ENCODE measurements around the gene KCNH1.

GRCh38 chr1:210731597-210731996, 402.4 kb downstream of the KCNH1 start:
- TF ChIP-seq CTCF (IDR thresholded peaks at IDR 0.05 in 2 of 3, conservative IDR thresholded peaks at IDR 0.05 in 1 of 3; ENCODE audit: borderline replicate concordance in 1 of 3, insufficient read depth in 1 of 3, low read depth in 2 of 3, low read length in 2 of 3) (no peak), EZH2 (IDR thresholded peaks at IDR 0.05) (no peak), FOSL1 (IDR thresholded peaks at IDR 0.05; ENCODE audit: low read depth) (no peak), SRF (IDR thresholded peaks at IDR 0.05; ENCODE audit: low read depth) (no peak), POLR2A (IDR thresholded peaks at IDR 0.05; ENCODE audit: borderline replicate concordance, extremely low read depth, insufficient read depth, insufficient read length) (no peak), ELF1 (IDR thresholded peaks at IDR 0.05; ENCODE audit: borderline replicate concordance, low read depth) (no peak), POLR2AphosphoS5 (IDR thresholded peaks at IDR 0.05; ENCODE audit: low read depth, low read length) (no peak), ZNF274 (IDR thresholded peaks at IDR 0.05; ENCODE audit: low read depth, low read length) (no peak), EZH2phosphoT487 (IDR thresholded peaks at IDR 0.05; ENCODE audit: borderline replicate concordance) (no peak), YY1 (IDR thresholded peaks at IDR 0.05; ENCODE audit: extremely low read depth, insufficient replicate concordance, low read depth, low read length) (no peak), CEBPB (IDR thresholded peaks at IDR 0.05; ENCODE audit: low read depth) (no peak), RAD21 (IDR thresholded peaks at IDR 0.05; ENCODE audit: low read depth) (no peak)
- TF ChIP-seq, protein P1, sequence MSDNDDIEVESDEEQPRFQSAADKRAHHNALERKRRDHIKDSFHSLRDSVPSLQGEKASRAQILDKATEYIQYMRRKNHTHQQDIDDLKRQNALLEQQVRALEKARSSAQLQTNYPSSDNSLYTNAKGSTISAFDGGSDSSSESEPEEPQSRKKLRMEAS (IDR thresholded peaks at IDR 0.05): no peak
- TF ChIP-seq, protein P2, sequence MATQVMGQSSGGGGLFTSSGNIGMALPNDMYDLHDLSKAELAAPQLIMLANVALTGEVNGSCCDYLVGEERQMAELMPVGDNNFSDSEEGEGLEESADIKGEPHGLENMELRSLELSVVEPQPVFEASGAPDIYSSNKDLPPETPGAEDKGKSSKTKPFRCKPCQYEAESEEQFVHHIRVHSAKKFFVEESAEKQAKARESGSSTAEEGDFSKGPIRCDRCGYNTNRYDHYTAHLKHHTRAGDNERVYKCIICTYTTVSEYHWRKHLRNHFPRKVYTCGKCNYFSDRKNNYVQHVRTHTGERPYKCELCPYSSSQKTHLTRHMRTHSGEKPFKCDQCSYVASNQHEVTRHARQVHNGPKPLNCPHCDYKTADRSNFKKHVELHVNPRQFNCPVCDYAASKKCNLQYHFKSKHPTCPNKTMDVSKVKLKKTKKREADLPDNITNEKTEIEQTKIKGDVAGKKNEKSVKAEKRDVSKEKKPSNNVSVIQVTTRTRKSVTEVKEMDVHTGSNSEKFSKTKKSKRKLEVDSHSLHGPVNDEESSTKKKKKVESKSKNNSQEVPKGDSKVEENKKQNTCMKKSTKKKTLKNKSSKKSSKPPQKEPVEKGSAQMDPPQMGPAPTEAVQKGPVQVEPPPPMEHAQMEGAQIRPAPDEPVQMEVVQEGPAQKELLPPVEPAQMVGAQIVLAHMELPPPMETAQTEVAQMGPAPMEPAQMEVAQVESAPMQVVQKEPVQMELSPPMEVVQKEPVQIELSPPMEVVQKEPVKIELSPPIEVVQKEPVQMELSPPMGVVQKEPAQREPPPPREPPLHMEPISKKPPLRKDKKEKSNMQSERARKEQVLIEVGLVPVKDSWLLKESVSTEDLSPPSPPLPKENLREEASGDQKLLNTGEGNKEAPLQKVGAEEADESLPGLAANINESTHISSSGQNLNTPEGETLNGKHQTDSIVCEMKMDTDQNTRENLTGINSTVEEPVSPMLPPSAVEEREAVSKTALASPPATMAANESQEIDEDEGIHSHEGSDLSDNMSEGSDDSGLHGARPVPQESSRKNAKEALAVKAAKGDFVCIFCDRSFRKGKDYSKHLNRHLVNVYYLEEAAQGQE (IDR thresholded peaks at IDR 0.05; ENCODE audit: low read depth): no peak

Data from HCT116 (cell line).